ENCODE data around the gene SLC16A8. TPM values are rescaled to one million over a fixed set of nuclear protein-coding genes. Genes with fewer than 3 reads are reported as not detected.

Gene SLC16A8
- total RNA-seq, 1 experiment from 2014 or later, result not detected

DNA sequence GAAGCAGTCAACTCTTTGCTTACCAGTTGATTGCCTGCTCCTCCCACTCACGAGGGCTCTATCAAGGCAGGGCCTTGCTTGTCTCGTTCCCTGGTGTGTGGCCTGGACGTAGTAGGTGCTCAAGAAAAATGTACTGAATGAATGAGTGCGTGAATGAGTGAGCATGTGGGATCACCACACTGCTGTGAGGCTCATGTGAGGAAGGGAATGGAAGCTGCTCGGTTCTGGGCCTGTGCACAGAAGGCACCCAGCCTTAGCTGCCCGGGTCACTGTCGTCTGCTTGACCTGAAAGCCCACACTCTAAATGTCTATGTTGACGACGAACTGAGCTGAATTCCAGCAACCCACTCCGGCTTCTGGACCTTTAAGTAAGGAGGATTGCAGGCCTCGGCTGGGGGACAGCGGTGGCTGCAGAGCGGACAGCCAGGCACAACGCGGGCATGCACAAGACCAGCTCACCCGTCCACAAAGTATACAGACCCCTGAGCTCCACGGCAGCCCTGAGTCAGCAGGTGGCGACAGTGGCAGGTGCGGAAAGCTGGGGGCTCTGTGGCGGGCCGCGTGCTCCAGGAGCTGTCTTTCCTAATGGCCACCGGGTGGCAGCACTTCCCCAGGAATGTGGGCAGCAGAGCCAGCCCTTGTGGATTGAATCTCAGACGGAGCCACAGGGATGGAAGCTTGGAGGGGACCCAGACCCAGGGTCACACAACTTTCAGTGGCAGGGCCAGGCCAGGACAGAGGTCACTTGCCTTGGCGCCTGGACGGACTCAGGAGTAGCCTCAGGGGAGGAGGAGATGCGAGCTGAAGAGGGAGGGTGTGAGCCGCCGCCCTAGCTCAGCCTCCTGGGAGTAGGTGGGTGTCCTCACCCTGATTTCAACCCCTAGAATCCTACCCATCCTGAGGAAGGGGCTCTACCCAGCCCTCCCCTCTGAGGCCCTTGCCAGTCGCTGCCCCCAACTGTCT, 31.8 kb downstream of the SLC16A8 start:
- Histone ChIP-seq H3K79me2 (ENCODE audit: insufficient read depth, low read length) (no peaks in the 10 kb centered on the region), H3K4me3 (replicated peaks in 1 of 2; ENCODE audit: low read depth in 1 of 2, low read length in 2 of 2) (no peak overlapping the region), H3K4me2 (ENCODE audit: low read length) (peak overlapping the region; percentile 49), H3K9ac (ENCODE audit: low read length) (0 out of 2 replicates have a peak overlapping the region, but pooled peaks have one; percentile 27), H3K36me3 (ENCODE audit: control insufficient read depth in 1 of 2, insufficient read depth in 2 of 2, low read length in 2 of 2) (no peaks in the 10 kb centered on the region), H2AFZ (ENCODE audit: low read depth, low read length, poor library complexity, severe bottlenecking) (no peak overlapping the region), H3K27ac (ENCODE audit: low read depth, low read length) (no peak overlapping the region; the same call in 1 of the 2 replicates), H3K4me1 (ENCODE audit: control insufficient read depth in 1 of 2, insufficient read depth in 2 of 2, low read length in 2 of 2) (peaks cover 0 to 10% of the 10 kb centered on the region in 2 experiments; a peak in 2 of 4 replicates), H3K9me2 (ENCODE audit: insufficient read depth) (no peaks in the 10 kb centered on the region), H4K20me1 (ENCODE audit: insufficient read depth) (no peaks in the 10 kb centered on the region), H3K9me3 (ENCODE audit: control insufficient read depth in 1 of 2, insufficient read depth in 1 of 2, low read depth in 1 of 2, low read length in 2 of 2) (no peaks in the 10 kb centered on the region), H3K27me3 (ENCODE audit: insufficient read depth, low read length) (no peaks in the 10 kb centered on the region)
- intact Hi-C loops (cut with micrococcal nuclease), result loop anchor here (1.0 to 5.0 kb wide), 5 partner anchors 50 to 1065 kb away; partner anchors contain the start of genes DMC1 and TOMM22
- CTCF ChIA-PET, result interaction anchor here (0.8 to 2.1 kb wide), 31 partner anchors 9 to 951 kb away, joined by 3 to 37 read pairs (median 5); partner anchors contain the start of genes BAIAP2L2, C22orf23, GTPBP1 and POLR2F
- POLR2A ChIA-PET, result interaction anchor here (0.9 to 1.2 kb wide), 2 partner anchors 17 to 52 kb away, joined by 4 to 5 read pairs; no protein-coding TSS in a partner anchor
- no TSS peak for BruUV-seq (replicated peaks)
- TF ChIP-seq RAD21 (IDR thresholded peaks at IDR 0.05; ENCODE audit: low read depth) (peak; percentile 99), SP1 (IDR thresholded peaks at IDR 0.05; ENCODE audit: low read depth) (no peak), MAX (IDR thresholded peaks at IDR 0.05) (peak; percentile 84)
- TF ChIP-seq, protein P1, sequence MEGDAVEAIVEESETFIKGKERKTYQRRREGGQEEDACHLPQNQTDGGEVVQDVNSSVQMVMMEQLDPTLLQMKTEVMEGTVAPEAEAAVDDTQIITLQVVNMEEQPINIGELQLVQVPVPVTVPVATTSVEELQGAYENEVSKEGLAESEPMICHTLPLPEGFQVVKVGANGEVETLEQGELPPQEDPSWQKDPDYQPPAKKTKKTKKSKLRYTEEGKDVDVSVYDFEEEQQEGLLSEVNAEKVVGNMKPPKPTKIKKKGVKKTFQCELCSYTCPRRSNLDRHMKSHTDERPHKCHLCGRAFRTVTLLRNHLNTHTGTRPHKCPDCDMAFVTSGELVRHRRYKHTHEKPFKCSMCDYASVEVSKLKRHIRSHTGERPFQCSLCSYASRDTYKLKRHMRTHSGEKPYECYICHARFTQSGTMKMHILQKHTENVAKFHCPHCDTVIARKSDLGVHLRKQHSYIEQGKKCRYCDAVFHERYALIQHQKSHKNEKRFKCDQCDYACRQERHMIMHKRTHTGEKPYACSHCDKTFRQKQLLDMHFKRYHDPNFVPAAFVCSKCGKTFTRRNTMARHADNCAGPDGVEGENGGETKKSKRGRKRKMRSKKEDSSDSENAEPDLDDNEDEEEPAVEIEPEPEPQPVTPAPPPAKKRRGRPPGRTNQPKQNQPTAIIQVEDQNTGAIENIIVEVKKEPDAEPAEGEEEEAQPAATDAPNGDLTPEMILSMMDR (IDR thresholded peaks at IDR 0.05 in 2 of 3, conservative IDR thresholded peaks at IDR 0.05 in 1 of 3; ENCODE audit: borderline replicate concordance in 1 of 3, insufficient read depth in 1 of 3, low read depth in 2 of 3, low read length in 2 of 3), result peak; percentile 79 to 99 (median 94)
- TF ChIP-seq, protein P2, sequence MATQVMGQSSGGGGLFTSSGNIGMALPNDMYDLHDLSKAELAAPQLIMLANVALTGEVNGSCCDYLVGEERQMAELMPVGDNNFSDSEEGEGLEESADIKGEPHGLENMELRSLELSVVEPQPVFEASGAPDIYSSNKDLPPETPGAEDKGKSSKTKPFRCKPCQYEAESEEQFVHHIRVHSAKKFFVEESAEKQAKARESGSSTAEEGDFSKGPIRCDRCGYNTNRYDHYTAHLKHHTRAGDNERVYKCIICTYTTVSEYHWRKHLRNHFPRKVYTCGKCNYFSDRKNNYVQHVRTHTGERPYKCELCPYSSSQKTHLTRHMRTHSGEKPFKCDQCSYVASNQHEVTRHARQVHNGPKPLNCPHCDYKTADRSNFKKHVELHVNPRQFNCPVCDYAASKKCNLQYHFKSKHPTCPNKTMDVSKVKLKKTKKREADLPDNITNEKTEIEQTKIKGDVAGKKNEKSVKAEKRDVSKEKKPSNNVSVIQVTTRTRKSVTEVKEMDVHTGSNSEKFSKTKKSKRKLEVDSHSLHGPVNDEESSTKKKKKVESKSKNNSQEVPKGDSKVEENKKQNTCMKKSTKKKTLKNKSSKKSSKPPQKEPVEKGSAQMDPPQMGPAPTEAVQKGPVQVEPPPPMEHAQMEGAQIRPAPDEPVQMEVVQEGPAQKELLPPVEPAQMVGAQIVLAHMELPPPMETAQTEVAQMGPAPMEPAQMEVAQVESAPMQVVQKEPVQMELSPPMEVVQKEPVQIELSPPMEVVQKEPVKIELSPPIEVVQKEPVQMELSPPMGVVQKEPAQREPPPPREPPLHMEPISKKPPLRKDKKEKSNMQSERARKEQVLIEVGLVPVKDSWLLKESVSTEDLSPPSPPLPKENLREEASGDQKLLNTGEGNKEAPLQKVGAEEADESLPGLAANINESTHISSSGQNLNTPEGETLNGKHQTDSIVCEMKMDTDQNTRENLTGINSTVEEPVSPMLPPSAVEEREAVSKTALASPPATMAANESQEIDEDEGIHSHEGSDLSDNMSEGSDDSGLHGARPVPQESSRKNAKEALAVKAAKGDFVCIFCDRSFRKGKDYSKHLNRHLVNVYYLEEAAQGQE (IDR thresholded peaks at IDR 0.05; ENCODE audit: low read depth), result no peak
- RAD21 ChIA-PET (ENCODE audit: low non-redundant PET in 1 of 2, low total read pairs in 2 of 2, uncharacterized antibody in 2 of 2, unreplicated experiment in 2 of 2), result interaction anchor here (0.5 to 1.5 kb wide), 13 partner anchors 18 to 569 kb away, joined by 3 to 11 read pairs (median 4); no protein-coding TSS in a partner anchor
- ATAC-seq (peak; percentile 81), DNase-seq (ENCODE audit: low read depth, low spot score) (peak; percentile 63)

Measured in HCT116 (cell line).